Endodermal cell (in vitro differentiated cells): Measurements from ENCODE around the gene TMOD2. TPM values are rescaled to one million over a fixed set of nuclear protein-coding genes. Genes with fewer than 3 reads are reported as not detected.

Source experiments
- DNase-seq: peaks from one replicate; pipeline ENCODE4 v3.0.0-alpha.2; 2017
- H3K27ac ChIP-seq: 2 replicates; pipeline ENCODE4 v1.5.1; 2013; ENCODE audit warnings: mild to moderate bottlenecking, low read depth, low read length, moderate library complexity
- H3K27me3 ChIP-seq: 2 replicates; pipeline ENCODE4 v1.6.1; 2013; ENCODE audit warnings: mild to moderate bottlenecking, low read length, moderate library complexity; ENCODE audit not compliant: insufficient read depth, control insufficient read depth, poor library complexity, severe bottlenecking
- H3K36me3 ChIP-seq: 2 replicates; pipeline ENCODE4 v1.7.0; 2013; ENCODE audit warnings: mild to moderate bottlenecking, low read length, moderate library complexity; ENCODE audit not compliant: control insufficient read depth, insufficient read depth
- H3K4me1 ChIP-seq: one replicate; pipeline ENCODE4 v1.7.0; 2013; ENCODE audit warnings: low read length; ENCODE audit not compliant: control insufficient read depth, insufficient read depth
- H3K4me3 ChIP-seq: 2 replicates; pipeline ENCODE4 v1.5.1; 2013; ENCODE audit warnings: mild to moderate bottlenecking, low read length, moderate library complexity
- H3K9ac ChIP-seq: 2 replicates; pipeline ENCODE4 v1.6.1; 2013; ENCODE audit warnings: mild to moderate bottlenecking, low read length, moderate library complexity; ENCODE audit not compliant: poor library complexity, severe bottlenecking; ENCODE audit errors: extremely low read depth
- H3K9me3 ChIP-seq: 2 replicates; pipeline ENCODE4 v1.6.1; 2013; ENCODE audit warnings: mild to moderate bottlenecking, low read length, moderate library complexity; ENCODE audit not compliant: control insufficient read depth
- H3K27ac Mint-ChIP-seq: 2 replicates; pipeline ENCODE4 v1.8.0; 2020; ENCODE audit warnings: mixed read lengths
- H3K27me3 Mint-ChIP-seq: 2 replicates; pipeline ENCODE4 v1.8.0; 2021; ENCODE audit warnings: mild to moderate bottlenecking, mixed read lengths; ENCODE audit not compliant: insufficient read depth
- H3K36me3 Mint-ChIP-seq: 2 replicates; pipeline ENCODE4 v1.8.0; 2020; ENCODE audit warnings: low read depth, mixed read lengths
- H3K4me1 Mint-ChIP-seq: 2 replicates; pipeline ENCODE4 v1.8.0; 2020; ENCODE audit warnings: mixed read lengths
- H3K4me3 Mint-ChIP-seq: 2 replicates; pipeline ENCODE4 v1.8.0; 2020; ENCODE audit warnings: mild to moderate bottlenecking, moderate library complexity, mixed read lengths
- H3K9me3 Mint-ChIP-seq: 2 replicates; pipeline ENCODE4 v1.8.0; 2020; ENCODE audit warnings: mild to moderate bottlenecking, mixed read lengths
- CTCF ChIP-seq: fragments of 200-600 bp; sonication (generic); conservative IDR thresholded peaks from 2 replicates; pipeline ENCODE4 v1.5.0; 2021; ENCODE audit warnings: antibody characterized with exemption, mild to moderate bottlenecking
- WGBS, 2 experiments: methylation state at CpG; one replicate each; pipeline versions ENCODE4 v1.1.5 to v1.1.7; 2013; ENCODE audit warnings: missing lambda C conversion rate in 2 of 2, mixed read lengths in 1 of 2; ENCODE audit not compliant: insufficient coverage in 1 of 2, insufficient read length in 1 of 2; 5-methylcytosine and 5-hydroxymethylcytosine counted together
- total RNA-seq, 2 donors: library from RNA; stranded (reverse); fragmentation: NEBNext Ultra II Directional in 1 of 2; extraction: Animal tissue kit (Norgen Biotek cat#: 25700) in 1 of 2; gene quantifications; 2 replicates in 1 of 2; 3 replicates in 1 of 2; pipeline ENCODE4 v1.2.1, GENCODE V29; 2021

Gene TMOD2
- total RNA-seq, 2 donors from 2014 or later, result 2.1 to 2.5 TPM

- no peaks in the 10 kb centered on the region for H3K9me3 ChIP-seq
- no peak for DNase-seq
- no peaks in the 10 kb centered on the region for H3K27me3 ChIP-seq
- no peak for TF ChIP-seq CTCF
- Mint-ChIP-seq H3K27me3 (no peaks in the 10 kb centered on the region), H3K36me3 (peaks cover 33% of the 10 kb centered on the region), H3K4me3 (no peak overlapping the region), H3K9me3 (no peaks in the 10 kb centered on the region), H3K4me1 (no peaks in the 10 kb centered on the region), H3K27ac (no peak overlapping the region)
- H3K4me3 ChIP-seq, result no peak overlapping the region
- H3K27ac ChIP-seq, result no peak overlapping the region
- 100% methylated on average over 2 of the region's 2 CpGs for WGBS, 2 experiments
- no peak overlapping the region for H3K9ac ChIP-seq
- no peaks in the 10 kb centered on the region for H3K4me1 ChIP-seq
- H3K36me3 ChIP-seq, result peaks cover 41% of the 10 kb centered on the region
These were observed 111.7 kb downstream of the TMOD2 start for GRCh38 chr15:51863131-51863530.

GRCh38 chr15:51864408-51865056 is 113.1 kb downstream of the TMOD2 start:
- Mint-ChIP-seq H3K27me3 (no peaks in the 10 kb centered on the region), H3K4me1 (no peaks in the 10 kb centered on the region), H3K27ac (peak overlapping the region; percentile 6), H3K9me3 (no peaks in the 10 kb centered on the region), H3K4me3 (no peak overlapping the region), H3K36me3 (peaks cover 36% of the 10 kb centered on the region)
- 93% methylated on average over 4 of the region's 4 CpGs; no CpG with 5 or more reads in 1 of the 2 experiments for WGBS, 2 experiments
- no peak overlapping the region for H3K4me3 ChIP-seq
- H3K9me3 ChIP-seq, result no peaks in the 10 kb centered on the region
- no peaks in the 10 kb centered on the region for H3K27me3 ChIP-seq
- no peaks in the 10 kb centered on the region for H3K4me1 ChIP-seq
- DNase-seq, result no peak
- H3K27ac ChIP-seq, result no peak overlapping the region
- H3K36me3 ChIP-seq, result peaks cover 55% of the 10 kb centered on the region
- no peak overlapping the region for H3K9ac ChIP-seq
- TF ChIP-seq CTCF, result no peak

- 100% methylated on average over 1 of the region's 1 CpG; no CpG with 5 or more reads in 1 of the 2 experiments for WGBS, 2 experiments
- H3K4me1 ChIP-seq, result no peaks in the 10 kb centered on the region
- H3K27ac ChIP-seq, result no peak overlapping the region
- no peaks in the 10 kb centered on the region for H3K4me1 Mint-ChIP-seq
- peaks cover 62% of the 10 kb centered on the region for H3K36me3 ChIP-seq
- H3K4me3 ChIP-seq, result no peak overlapping the region
- H3K4me3 Mint-ChIP-seq, result no peak overlapping the region
- H3K27me3 ChIP-seq, result no peaks in the 10 kb centered on the region
- no peak for DNase-seq
- H3K27ac Mint-ChIP-seq, result no peak overlapping the region
- H3K9ac ChIP-seq, result no peak overlapping the region
- H3K9me3 Mint-ChIP-seq, result no peaks in the 10 kb centered on the region
- no peak for TF ChIP-seq CTCF
- no peaks in the 10 kb centered on the region for H3K9me3 ChIP-seq
- H3K36me3 Mint-ChIP-seq, result peaks cover 42% of the 10 kb centered on the region
- H3K27me3 Mint-ChIP-seq, result no peaks in the 10 kb centered on the region
These were observed 113.9 kb downstream of the TMOD2 start for GRCh38 chr15:51865317-51865716.

Other genes with a start within 250 kb of the TMOD2 start
- 10 to 100 TPM; 20.8 to 31.5 TPM for gene DMXL2, start 128.8 kb upstream of the TMOD2 start, total RNA-seq
- 10 to 100 TPM; 10.0 to 18.3 TPM for gene SCG3, start 70.1 kb upstream of the TMOD2 start, total RNA-seq
- 1 to 10 TPM in 1 of 2 donors, under 1 TPM in 1; 0.80 to 1.5 TPM for gene LYSMD2, start 13.9 kb upstream of the TMOD2 start, total RNA-seq
- gene TMOD3, start 78.1 kb downstream of the TMOD2 start, total RNA-seq, result 10 to 100 TPM; 39.6 to 44.4 TPM
- 10 to 100 TPM; 25.6 to 26.5 TPM for gene LEO1, start 220.2 kb downstream of the TMOD2 start, total RNA-seq